ENCODE results near the gene FBXW12.
"Not testable (repeated sequence)": the region's sequence is repeated elsewhere in the genome, so short reads cannot be mapped to it uniquely, and the experiment has no call there.

FBXW12 gene

GRCh38 chr3:48371651-48372376 lies at the start of gene FBXW12:
Gene FBXW12, plus strand, starts transcription at chr3:48372219. Its CDS starts 549 bp downstream, at chr3:48372768.
- DNase-seq: no peak

GRCh38 chr3:48331706-48332435 lies 40.1 kb upstream of the FBXW12 start:
- DNase-seq: not testable (repeated sequence)

- not testable (repeated sequence) for DNase-seq
These were observed 38.4 kb upstream of the FBXW12 start, which contains the start of gene SPINK8 for GRCh38 chr3:48333346-48334245. Gene SPINK8, minus strand, starts transcription at chr3:48333661. Its CDS starts 5,320 bp downstream, at chr3:48328341.

GRCh38 chr3:48334605-48335004 lies 37.4 kb upstream of the FBXW12 start:
- DNase-seq: no peak

- not testable (repeated sequence) for DNase-seq
These were observed 36.7 kb upstream of the FBXW12 start for GRCh38 chr3:48335286-48335685.

- DNase-seq: not testable (repeated sequence)
These were observed 34.5 kb upstream of the FBXW12 start for GRCh38 chr3:48337536-48337935.

- DNase-seq: no peak
These were observed 33.4 kb upstream of the FBXW12 start for GRCh38 chr3:48338635-48339034.

- DNase-seq: no peak
These were observed 28.6 kb upstream of the FBXW12 start for GRCh38 chr3:48343432-48343831.

- no peak for DNase-seq
These were observed 27.0 kb upstream of the FBXW12 start for GRCh38 chr3:48344867-48345507.

GRCh38 chr3:48345946-48346572 lies 26.0 kb upstream of the FBXW12 start:
- no peak for DNase-seq

- no peak for DNase-seq
These were observed 24.5 kb upstream of the FBXW12 start for GRCh38 chr3:48347500-48347899.

- DNase-seq: no peak
These were observed 19.5 kb upstream of the FBXW12 start for GRCh38 chr3:48352546-48352945.

- DNase-seq: no peak
These were observed 18.0 kb upstream of the FBXW12 start for GRCh38 chr3:48353987-48354386.

- no peak for DNase-seq
These were observed 15.6 kb upstream of the FBXW12 start for GRCh38 chr3:48356419-48356818.

- no peak for DNase-seq
These were observed 10.1 kb upstream of the FBXW12 start for GRCh38 chr3:48361928-48362327.

- no peak for DNase-seq
These were observed 7.2 kb upstream of the FBXW12 start for GRCh38 chr3:48364840-48365239.

- DNase-seq: no peak
These were observed 4.8 kb upstream of the FBXW12 start for GRCh38 chr3:48367201-48367600.

- no peak for DNase-seq
These were observed 2.2 kb upstream of the FBXW12 start for GRCh38 chr3:48369693-48370332.

- DNase-seq: no peak
These were observed 1.7 kb upstream of the FBXW12 start for GRCh38 chr3:48370333-48370713.

GRCh38 chr3:48372377-48372770 lies 355 bp downstream of the FBXW12 start:
- no peak for DNase-seq

- DNase-seq: no peak
These were observed 930 bp downstream of the FBXW12 start for GRCh38 chr3:48372862-48373435.

All from CD4-positive, alpha-beta T cell treated with Interleukin-21 for 1 hour (primary cell).